Colonic mucosa (tissue), 4 donors: ENCODE measurements around the gene SLCO3A1. TPM values are rescaled to one million over a fixed set of nuclear protein-coding genes. Genes with fewer than 3 reads are reported as not detected.

Experiments
- DNase-seq: peaks from one replicate; pipeline ENCODE4 v3.0.0-alpha.2; 2020
- H3K27ac ChIP-seq: fragments of 200-600 bp; one replicate; pipeline ENCODE4 v1.8.0; 2021
- H3K27me3 ChIP-seq: fragments of 200-600 bp; one replicate; pipeline ENCODE4 v1.8.0; 2021
- H3K36me3 ChIP-seq: fragments of 200-600 bp; one replicate; pipeline ENCODE4 v1.8.0; 2021
- H3K4me1 ChIP-seq: fragments of 200-600 bp; one replicate; pipeline ENCODE4 v1.8.0; 2021; ENCODE audit warnings: mild to moderate bottlenecking
- H3K4me3 ChIP-seq: fragments of 200-600 bp; one replicate; pipeline ENCODE4 v1.8.0; 2021
- H3K9ac ChIP-seq, 2 donors: one replicate each; pipeline ENCODE4 v1.7.0; 2013; ENCODE audit warnings: control low read depth in 2 of 2, low read depth in 2 of 2, low read length in 2 of 2
- H3K9me3 ChIP-seq: fragments of 200-600 bp; one replicate; pipeline ENCODE4 v1.8.0; 2021
- intact Hi-C: fragments of 100-400 bp; cut with DNase I; formaldehyde crosslinking; loops from one replicate; pipeline ENCODE4 v1.14.1; 2022
- total RNA-seq, 2 donors: library from RNA; stranded (reverse); fragmentation: NEBNext Ultra II Directional in 1 of 2; extraction: Animal tissue kit (Norgen Biotek cat#: 25700) in 1 of 2; gene quantifications; one replicate each; pipeline ENCODE4 v1.2.1, GENCODE V29; 2021
- TF ChIP-seq, protein P1 (sequence below): fragments of 200-600 bp; IDR thresholded peaks from one replicate; pipeline ENCODE4 v1.8.0; 2022; ENCODE audit warnings: antibody characterized with exemption, mild to moderate bottlenecking
- donor health status: healthy.
- donor health status: DM: no; HTN: no; CAD: no.
- donor health status: DM: no; HTN: no; CAD: no.

SLCO3A1 gene
- total RNA-seq, 2 donors from 2014 or later = 11.4 to 24.6 TPM

DNA sequence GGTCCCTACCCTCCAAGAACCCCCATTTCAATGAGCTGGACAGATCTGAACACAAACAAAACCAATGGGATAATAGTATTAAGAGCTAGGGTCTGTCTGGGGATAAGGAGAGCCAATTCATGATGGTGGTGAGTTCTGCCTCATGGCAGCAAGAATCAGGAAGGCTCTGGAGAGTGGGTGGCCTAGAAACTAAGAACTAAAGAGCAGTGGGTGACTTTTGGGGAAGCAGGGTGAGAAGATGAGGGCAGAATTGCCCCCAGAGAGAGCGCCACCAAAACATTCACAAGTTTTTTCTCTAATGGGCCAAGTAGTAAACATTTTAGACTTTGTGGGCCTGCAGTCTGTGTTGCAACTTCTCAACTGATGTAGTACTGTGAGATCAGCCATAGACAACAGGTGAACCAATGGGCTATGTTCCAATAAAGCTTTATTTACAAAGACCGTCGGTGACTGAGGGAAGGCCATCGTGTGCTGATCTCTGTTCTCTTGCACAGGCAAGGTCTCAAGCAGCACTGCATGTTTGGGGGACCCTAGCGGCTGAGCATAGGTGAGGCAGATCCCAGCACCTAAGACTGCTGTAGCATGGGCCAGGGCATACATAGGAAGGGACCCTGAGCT lies 314.7 kb downstream of the SLCO3A1 start:
- peaks cover 3% of the 10 kb centered on the region for H3K4me1 ChIP-seq
- H3K36me3 ChIP-seq = no peaks in the 10 kb centered on the region
- no peak overlapping the region for H3K9ac ChIP-seq
- H3K27ac ChIP-seq = no peak overlapping the region
- no peaks in the 10 kb centered on the region for H3K9me3 ChIP-seq
- no peak overlapping the region for H3K4me3 ChIP-seq
- no peaks in the 10 kb centered on the region for H3K27me3 ChIP-seq
- no peak for DNase-seq
- TF ChIP-seq, protein P1, sequence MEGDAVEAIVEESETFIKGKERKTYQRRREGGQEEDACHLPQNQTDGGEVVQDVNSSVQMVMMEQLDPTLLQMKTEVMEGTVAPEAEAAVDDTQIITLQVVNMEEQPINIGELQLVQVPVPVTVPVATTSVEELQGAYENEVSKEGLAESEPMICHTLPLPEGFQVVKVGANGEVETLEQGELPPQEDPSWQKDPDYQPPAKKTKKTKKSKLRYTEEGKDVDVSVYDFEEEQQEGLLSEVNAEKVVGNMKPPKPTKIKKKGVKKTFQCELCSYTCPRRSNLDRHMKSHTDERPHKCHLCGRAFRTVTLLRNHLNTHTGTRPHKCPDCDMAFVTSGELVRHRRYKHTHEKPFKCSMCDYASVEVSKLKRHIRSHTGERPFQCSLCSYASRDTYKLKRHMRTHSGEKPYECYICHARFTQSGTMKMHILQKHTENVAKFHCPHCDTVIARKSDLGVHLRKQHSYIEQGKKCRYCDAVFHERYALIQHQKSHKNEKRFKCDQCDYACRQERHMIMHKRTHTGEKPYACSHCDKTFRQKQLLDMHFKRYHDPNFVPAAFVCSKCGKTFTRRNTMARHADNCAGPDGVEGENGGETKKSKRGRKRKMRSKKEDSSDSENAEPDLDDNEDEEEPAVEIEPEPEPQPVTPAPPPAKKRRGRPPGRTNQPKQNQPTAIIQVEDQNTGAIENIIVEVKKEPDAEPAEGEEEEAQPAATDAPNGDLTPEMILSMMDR = no peak
- intact Hi-C loops = no loop called here

DNA sequence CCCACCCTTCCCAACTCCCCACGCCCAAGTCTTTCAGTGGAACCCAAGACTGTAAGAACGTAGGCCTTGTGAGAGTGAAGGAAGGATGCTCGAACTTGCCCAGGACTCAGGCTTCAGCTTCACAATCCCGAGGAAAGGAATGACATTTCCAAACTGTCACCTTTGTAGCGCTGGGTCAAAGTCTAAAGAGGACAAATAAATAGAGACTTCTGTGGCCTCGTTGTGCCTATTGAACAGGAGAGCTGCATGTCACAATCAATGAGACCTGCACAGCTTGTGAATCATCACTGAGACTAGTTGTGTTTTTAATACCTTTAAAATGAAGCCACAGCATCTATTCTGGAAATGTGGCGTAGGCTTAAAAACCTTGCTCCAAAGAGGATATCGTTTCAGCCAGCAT lies 317.4 kb downstream of the SLCO3A1 start:
- DNase-seq = no peak
- Histone ChIP-seq H3K9me3 (no peaks in the 10 kb centered on the region), H3K36me3 (no peaks in the 10 kb centered on the region), H3K27me3 (no peaks in the 10 kb centered on the region), H3K4me3 (no peak overlapping the region), H3K27ac (no peak overlapping the region), H3K9ac (no peak overlapping the region), H3K4me1 (no peaks in the 10 kb centered on the region)
- intact Hi-C loops = no loop called here
- TF ChIP-seq, protein P1 = no peak

DNA sequence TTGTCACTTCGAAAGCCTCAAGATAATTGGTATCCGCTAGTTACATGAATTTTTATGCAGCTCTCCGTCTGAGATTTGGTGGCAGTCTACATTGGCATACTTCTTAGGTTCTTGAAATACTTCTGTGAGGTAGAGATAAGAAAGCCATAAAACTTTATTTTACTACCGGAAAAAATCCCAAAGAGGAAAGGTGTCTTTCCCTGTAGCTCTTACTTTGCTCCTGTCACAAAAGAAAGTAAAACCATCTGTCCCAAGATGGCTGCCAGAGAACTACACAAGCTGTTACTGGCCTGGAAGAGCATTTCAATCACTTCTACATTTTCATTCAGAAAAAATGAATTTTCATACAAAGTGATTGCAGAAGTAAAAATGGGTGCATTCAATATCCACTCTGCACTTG lies 325.4 kb downstream of the SLCO3A1 start:
- Histone ChIP-seq H3K9me3 (no peaks in the 10 kb centered on the region), H3K27me3 (no peaks in the 10 kb centered on the region), H3K27ac (no peak overlapping the region), H3K9ac (no peak overlapping the region), H3K36me3 (no peaks in the 10 kb centered on the region), H3K4me3 (no peak overlapping the region), H3K4me1 (no peaks in the 10 kb centered on the region)
- TF ChIP-seq, protein P1 = no peak
- DNase-seq = peak; percentile 47
- intact Hi-C loops = no loop called here

DNA sequence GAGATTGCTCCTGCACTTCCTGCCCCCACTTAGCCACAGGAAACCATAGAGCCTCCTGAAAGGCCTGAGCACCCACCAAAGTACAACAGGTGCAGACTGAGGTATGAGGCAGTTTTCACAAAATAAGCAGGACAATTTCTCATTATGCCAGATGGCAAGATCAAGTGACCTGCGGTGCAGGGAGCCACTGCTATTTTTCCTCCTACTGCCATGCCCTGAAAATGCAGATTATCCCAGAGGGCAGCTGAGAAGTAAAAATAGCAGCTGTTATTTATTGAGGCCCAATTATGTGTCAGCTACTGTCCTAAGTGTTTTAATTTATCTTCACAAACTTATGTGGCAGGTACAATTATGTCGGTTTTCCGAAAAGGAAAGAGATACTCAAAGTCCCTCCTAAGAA lies 330.6 kb downstream of the SLCO3A1 start:
- no peak overlapping the region for H3K27ac ChIP-seq
- H3K9ac ChIP-seq = no peak overlapping the region
- no peaks in the 10 kb centered on the region for H3K4me1 ChIP-seq
- no peaks in the 10 kb centered on the region for H3K27me3 ChIP-seq
- H3K4me3 ChIP-seq = no peak overlapping the region
- DNase-seq = no peak
- H3K9me3 ChIP-seq = no peaks in the 10 kb centered on the region
- TF ChIP-seq, protein P1 = no peak
- no peaks in the 10 kb centered on the region for H3K36me3 ChIP-seq
- intact Hi-C loops = no loop called here

DNA sequence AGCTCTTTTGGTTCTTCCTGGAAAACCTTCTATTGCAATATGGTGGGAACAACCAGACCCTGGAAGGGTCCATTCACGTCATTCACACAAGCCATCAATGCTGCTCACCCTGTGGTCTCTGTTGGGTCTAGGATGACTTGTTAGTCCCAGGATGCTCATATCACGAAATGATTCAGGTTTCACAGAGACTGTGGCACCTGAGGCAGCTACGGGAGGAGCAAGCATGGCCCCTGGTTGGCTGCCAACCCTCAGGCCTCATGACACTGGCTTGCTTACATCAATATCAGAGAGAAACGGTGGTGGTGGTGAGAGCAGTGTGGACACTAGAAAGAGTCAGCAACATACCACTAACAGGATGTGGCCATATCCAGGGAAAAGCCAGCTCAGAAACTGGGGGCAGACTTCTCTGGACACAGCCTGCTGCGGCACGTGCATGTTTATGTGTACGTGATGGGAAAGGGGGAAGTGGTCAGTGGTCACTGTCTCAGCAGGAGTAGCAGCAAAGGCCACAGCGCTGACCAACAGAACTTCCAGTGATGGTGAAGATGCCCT lies 331.2 kb downstream of the SLCO3A1 start:
- TF ChIP-seq, protein P1 = no peak
- no peak overlapping the region for H3K27ac ChIP-seq
- no peak overlapping the region for H3K9ac ChIP-seq
- no peaks in the 10 kb centered on the region for H3K27me3 ChIP-seq
- H3K36me3 ChIP-seq = no peaks in the 10 kb centered on the region
- no peak overlapping the region for H3K4me3 ChIP-seq
- intact Hi-C loops = no loop called here
- no peaks in the 10 kb centered on the region for H3K9me3 ChIP-seq
- no peaks in the 10 kb centered on the region for H3K4me1 ChIP-seq
- no peak for DNase-seq
